SK-N-MC (cell line): ENCODE results near the gene TCEAL2.
"Not testable (repeated sequence)": the region's sequence is repeated elsewhere in the genome, so short reads cannot be mapped to it uniquely, and the experiment has no call there.

Experiments used
- EZH2 ChIP-seq: fragments of 200-600 bp; sonication (generic); IDR thresholded peaks from one replicate; pipeline ENCODE4 v1.6.1; 2017; ENCODE audit warnings: antibody characterized with exemption
- FOXP2 ChIP-seq: optimal IDR thresholded peaks from 2 replicates; pipeline ENCODE3; 2011; ENCODE audit warnings: mild to moderate bottlenecking, moderate library complexity; ENCODE audit not compliant: insufficient read depth; ENCODE audit errors: extremely low read length, control extremely low read depth
- POLR2AphosphoS5 ChIP-seq: IDR thresholded peaks from 2 replicates; pipeline ENCODE4 v1.6.1; 2012; ENCODE audit warnings: mild to moderate bottlenecking, low read depth, low read length, borderline replicate concordance

GRCh38 chrX:102142274-102142673 lies 16.8 kb downstream of the TCEAL2 start, which contains the start of gene TCEAL6:
- not testable (repeated sequence) for TF ChIP-seq POLR2AphosphoS5, EZH2, FOXP2
